Measurements from ENCODE around the gene AIF1L.

GRCh38 chr9:131091352-131091992 lies 4.9 kb upstream of the AIF1L start:
- TF ChIP-seq CTCF (IDR thresholded peaks at IDR 0.05) (no peak), EP300 (IDR thresholded peaks at IDR 0.05) (no peak), POLR2A (IDR thresholded peaks at IDR 0.05) (no peak)
